ENCODE results near the gene UGT1A6. TPM values are rescaled to one million over a fixed set of nuclear protein-coding genes. Genes with fewer than 3 reads are reported as not detected.

Gene UGT1A6
- total RNA-seq, 1 donor from 2014 or later = not detected

DNA sequence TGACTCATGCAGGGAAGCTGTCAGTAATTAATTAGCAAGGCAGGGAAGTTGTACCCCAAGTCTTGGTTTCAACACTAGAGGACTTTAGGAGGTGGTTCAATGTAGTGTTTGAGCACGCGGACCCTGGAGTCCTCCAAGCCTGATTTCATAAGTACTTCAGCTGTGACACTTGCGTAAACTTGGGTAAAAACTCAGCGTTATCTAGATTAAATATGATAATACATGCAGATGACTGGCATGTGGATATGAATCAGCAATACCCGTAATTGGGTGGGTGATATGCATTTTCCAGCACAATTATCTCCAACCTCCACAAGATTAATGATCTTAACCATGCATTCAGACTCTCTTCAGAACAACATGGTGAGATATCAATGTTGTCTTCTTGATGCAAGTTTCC, 5.8 kb upstream of the UGT1A6 start:
- H3K4me1 Mint-ChIP-seq = no peaks in the 10 kb centered on the region
- TF ChIP-seq, protein P1, sequence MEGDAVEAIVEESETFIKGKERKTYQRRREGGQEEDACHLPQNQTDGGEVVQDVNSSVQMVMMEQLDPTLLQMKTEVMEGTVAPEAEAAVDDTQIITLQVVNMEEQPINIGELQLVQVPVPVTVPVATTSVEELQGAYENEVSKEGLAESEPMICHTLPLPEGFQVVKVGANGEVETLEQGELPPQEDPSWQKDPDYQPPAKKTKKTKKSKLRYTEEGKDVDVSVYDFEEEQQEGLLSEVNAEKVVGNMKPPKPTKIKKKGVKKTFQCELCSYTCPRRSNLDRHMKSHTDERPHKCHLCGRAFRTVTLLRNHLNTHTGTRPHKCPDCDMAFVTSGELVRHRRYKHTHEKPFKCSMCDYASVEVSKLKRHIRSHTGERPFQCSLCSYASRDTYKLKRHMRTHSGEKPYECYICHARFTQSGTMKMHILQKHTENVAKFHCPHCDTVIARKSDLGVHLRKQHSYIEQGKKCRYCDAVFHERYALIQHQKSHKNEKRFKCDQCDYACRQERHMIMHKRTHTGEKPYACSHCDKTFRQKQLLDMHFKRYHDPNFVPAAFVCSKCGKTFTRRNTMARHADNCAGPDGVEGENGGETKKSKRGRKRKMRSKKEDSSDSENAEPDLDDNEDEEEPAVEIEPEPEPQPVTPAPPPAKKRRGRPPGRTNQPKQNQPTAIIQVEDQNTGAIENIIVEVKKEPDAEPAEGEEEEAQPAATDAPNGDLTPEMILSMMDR (conservative IDR thresholded peaks at IDR 0.05) = no peak

DNA sequence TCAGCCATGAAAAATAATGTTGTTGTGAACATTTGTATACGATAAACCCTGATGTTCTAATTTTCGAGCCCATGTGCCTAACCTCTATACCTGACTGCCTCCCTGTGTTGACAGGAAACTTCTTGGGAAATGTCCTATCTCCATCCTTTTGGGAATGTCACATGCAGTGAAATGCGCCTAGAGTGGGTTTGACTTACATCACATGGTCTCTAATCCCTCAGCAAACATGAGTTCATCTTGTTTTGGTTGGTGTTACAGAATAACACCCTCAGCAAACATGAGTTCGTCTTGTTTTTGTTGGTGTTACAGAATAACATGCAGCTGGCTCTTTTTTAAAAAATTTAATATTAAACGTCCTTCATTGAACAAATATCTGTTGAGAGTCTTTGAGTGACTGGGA, 4.3 kb upstream of the UGT1A6 start:
- TF ChIP-seq, protein P1 (conservative IDR thresholded peaks at IDR 0.05) = no peak
- Mint-ChIP-seq H3K27me3 (ENCODE audit: low read depth) (no peaks in the 10 kb centered on the region), H3K27ac (ENCODE audit: unreplicated experiment) (no peak overlapping the region), H3K9me3 (no peaks in the 10 kb centered on the region), H3K36me3 (ENCODE audit: low read depth) (no peaks in the 10 kb centered on the region), H3K4me1 (no peaks in the 10 kb centered on the region), H3K4me3 (no peak overlapping the region)
- no peak for DNase-seq (ENCODE audit: low read depth, low spot score)

More for the DNA sequence above, 5.8 kb upstream of the UGT1A6 start:
- no peak for DNase-seq (ENCODE audit: low read depth, low spot score)
- Mint-ChIP-seq H3K27me3 (ENCODE audit: low read depth) (peaks cover 2% of the 10 kb centered on the region), H3K36me3 (ENCODE audit: low read depth) (no peaks in the 10 kb centered on the region), H3K9me3 (no peaks in the 10 kb centered on the region), H3K4me3 (no peak overlapping the region), H3K27ac (ENCODE audit: unreplicated experiment) (no peak overlapping the region)

DNA sequence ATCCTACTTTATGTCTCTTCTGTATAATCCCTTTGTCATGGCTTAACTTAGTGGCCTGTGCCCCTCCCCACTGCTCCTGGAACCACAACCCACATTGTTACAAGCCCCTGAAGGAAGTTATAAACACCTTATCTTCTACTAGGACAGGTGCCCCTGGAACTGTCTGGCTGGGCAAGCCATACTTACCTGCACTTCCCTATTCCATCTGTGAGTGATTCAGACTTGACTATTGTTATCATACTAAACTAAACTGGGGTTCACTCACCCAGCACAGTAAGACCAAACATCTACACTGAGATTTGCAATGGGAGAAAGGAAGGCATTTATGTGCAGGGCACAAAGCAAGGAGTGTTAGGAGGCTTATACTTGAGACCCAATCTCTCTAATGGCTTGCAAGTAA, 3.7 kb upstream of the UGT1A6 start:
- H3K4me1 Mint-ChIP-seq = no peaks in the 10 kb centered on the region
- no peak for DNase-seq (ENCODE audit: low read depth, low spot score)
- TF ChIP-seq, protein P1 (conservative IDR thresholded peaks at IDR 0.05) = no peak

DNA sequence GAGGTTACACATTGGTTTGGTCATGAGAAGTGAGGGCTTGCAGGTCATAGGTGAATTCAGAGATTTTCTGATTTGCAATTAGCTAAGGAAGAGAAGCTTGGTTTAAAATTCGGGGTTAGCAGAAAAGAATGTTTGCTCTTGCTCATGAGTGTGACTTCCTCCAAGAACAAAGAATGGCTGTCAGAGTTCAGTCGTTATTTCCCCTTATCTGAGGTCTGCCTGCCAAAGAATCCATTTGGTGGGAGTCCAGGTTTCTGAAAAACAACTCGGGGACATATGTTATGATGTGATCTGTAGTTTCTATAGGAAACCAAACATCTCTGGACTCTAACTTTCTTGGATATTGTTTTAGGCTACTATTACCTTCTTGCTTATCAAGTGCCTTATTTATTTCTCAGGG, 3.2 kb upstream of the UGT1A6 start:
- no peaks in the 10 kb centered on the region for H3K36me3 Mint-ChIP-seq (ENCODE audit: low read depth)
- no peak overlapping the region for H3K27ac Mint-ChIP-seq (ENCODE audit: unreplicated experiment)
- no peaks in the 10 kb centered on the region for H3K4me1 Mint-ChIP-seq
- no peak for DNase-seq (ENCODE audit: low read depth, low spot score)
- H3K4me3 Mint-ChIP-seq = no peak overlapping the region
- H3K9me3 Mint-ChIP-seq = no peaks in the 10 kb centered on the region
- TF ChIP-seq, protein P1 (conservative IDR thresholded peaks at IDR 0.05) = no peak
- H3K27me3 Mint-ChIP-seq (ENCODE audit: low read depth) = no peaks in the 10 kb centered on the region

More for the DNA sequence above, 3.7 kb upstream of the UGT1A6 start:
- H3K27ac Mint-ChIP-seq (ENCODE audit: unreplicated experiment) = no peak overlapping the region
- H3K4me3 Mint-ChIP-seq = no peak overlapping the region
- H3K27me3 Mint-ChIP-seq (ENCODE audit: low read depth) = no peaks in the 10 kb centered on the region
- no peaks in the 10 kb centered on the region for H3K9me3 Mint-ChIP-seq
- no peaks in the 10 kb centered on the region for H3K36me3 Mint-ChIP-seq (ENCODE audit: low read depth)

DNA sequence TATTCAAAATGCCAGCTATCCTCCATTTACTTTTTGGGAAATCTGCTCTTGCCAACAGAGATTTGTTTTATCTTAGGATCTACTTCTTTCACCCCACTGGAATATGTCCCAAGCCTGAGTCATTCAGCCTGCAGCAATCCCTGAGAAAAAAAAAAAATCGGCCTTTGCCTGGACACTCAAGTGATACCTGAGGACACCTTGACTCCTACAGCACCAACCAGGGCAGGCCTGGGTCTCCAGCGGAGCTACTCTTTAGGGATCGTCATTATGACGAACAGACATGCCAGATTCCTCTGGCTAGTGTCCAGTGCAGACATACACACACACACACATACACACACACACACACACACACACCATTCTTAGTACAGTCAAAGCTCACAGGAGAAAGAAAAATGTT, 2.2 kb upstream of the UGT1A6 start:
- H3K36me3 Mint-ChIP-seq (ENCODE audit: low read depth) = no peaks in the 10 kb centered on the region
- TF ChIP-seq, protein P1 (conservative IDR thresholded peaks at IDR 0.05) = no peak
- H3K27ac Mint-ChIP-seq (ENCODE audit: unreplicated experiment) = no peak overlapping the region
- no peaks in the 10 kb centered on the region for H3K4me1 Mint-ChIP-seq
- H3K4me3 Mint-ChIP-seq = no peak overlapping the region
- no peaks in the 10 kb centered on the region for H3K9me3 Mint-ChIP-seq
- DNase-seq (ENCODE audit: low read depth, low spot score) = no peak
- H3K27me3 Mint-ChIP-seq (ENCODE audit: low read depth) = no peaks in the 10 kb centered on the region

Data from neural crest cell (in vitro differentiated cells).